Muscle of leg (tissue), 11 donors: ENCODE results near the gene PON3. TPM values are rescaled to one million over a fixed set of nuclear protein-coding genes. Genes with fewer than 3 reads are reported as not detected.
"Not testable (repeated sequence)": the region's sequence is repeated elsewhere in the genome, so short reads cannot be mapped to it uniquely, and the experiment has no call there.

Source experiments
- DNase-seq: peaks from one replicate; pipeline ENCODE4 v3.0.0; 2013
- H3K27ac ChIP-seq: one replicate; pipeline ENCODE4 v1.5.1; 2013; ENCODE audit warnings: mild to moderate bottlenecking, low read length, control low read depth
- H3K27me3 ChIP-seq: one replicate; pipeline ENCODE4 v1.6.1; 2013; ENCODE audit warnings: low read length; ENCODE audit not compliant: control insufficient read depth, insufficient read depth
- H3K36me3 ChIP-seq: one replicate; pipeline ENCODE4 v1.6.1; 2013; ENCODE audit warnings: low read length; ENCODE audit not compliant: control insufficient read depth, insufficient read depth
- H3K4me1 ChIP-seq: one replicate; pipeline ENCODE4 v1.6.1; 2013; ENCODE audit warnings: low read length; ENCODE audit not compliant: control insufficient read depth, insufficient read depth
- H3K4me3 ChIP-seq: one replicate; pipeline ENCODE4 v1.5.1; 2013; ENCODE audit warnings: low read length, control low read depth
- H3K9me3 ChIP-seq: replicated peaks from 2 replicates; pipeline ENCODE4 v1.6.1; 2013; ENCODE audit warnings: low read depth, low read length; ENCODE audit not compliant: control insufficient read depth
- WGBS: methylation state at CpG from one replicate; pipeline ENCODE4 v1.1.5; 2013; ENCODE audit warnings: missing lambda C conversion rate; ENCODE audit not compliant: insufficient coverage; 5-methylcytosine and 5-hydroxymethylcytosine counted together
- polyA plus RNA-seq, 8 donors: library from polyadenylated mRNA; unstranded; fragments of 120-200 nt; gene quantifications; one replicate each; pipeline versions ENCODE4 v1.2.1 to v1.2.3, GENCODE V29; 2013; ENCODE audit warnings: inconsistent platforms in 1 of 8, low replicate concordance in 1 of 8; ENCODE audit not compliant: insufficient read length in 8 of 8, insufficient read depth in 1 of 8
- total RNA-seq: library from RNA; stranded (reverse); fragments of 120-200 nt; gene quantifications from one replicate; pipeline ENCODE4 v1.2.4, GENCODE V29; 2013

PON3 gene
- total and polyA plus RNA-seq, 9 donors = 3.4 to 6.5 (median 5.0) TPM

DNA sequence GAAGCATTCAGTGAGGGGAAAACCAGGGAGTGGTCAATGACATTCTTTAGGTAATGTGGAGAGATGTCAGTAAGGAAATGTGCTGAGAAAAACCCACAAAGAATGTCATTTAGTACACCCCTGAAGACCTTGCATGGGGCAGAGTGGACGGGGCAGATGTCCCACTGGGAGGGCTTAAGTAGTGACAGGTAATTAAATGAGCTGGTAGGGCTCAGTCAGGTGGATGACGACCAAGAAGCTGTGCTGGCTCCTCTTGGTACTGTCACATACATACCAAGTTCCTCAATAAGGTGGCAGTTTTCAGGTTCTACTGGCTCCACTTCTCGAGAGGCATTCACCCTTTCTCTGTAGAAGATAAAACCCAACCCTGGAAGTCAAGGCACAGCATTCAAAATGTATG lies 1.8 kb downstream of the PON3 start:
- Histone ChIP-seq H3K9me3 (peaks cover 2% of the 10 kb centered on the region), H3K27ac (no peak overlapping the region), H3K36me3 (peaks cover 2% of the 10 kb centered on the region), H3K4me1 (no peaks in the 10 kb centered on the region), H3K27me3 (peaks cover 9% of the 10 kb centered on the region), H3K4me3 (no peak overlapping the region)
- no peak for DNase-seq
- no CpG with 5 or more reads among the region's 3 CpGs for WGBS

DNA sequence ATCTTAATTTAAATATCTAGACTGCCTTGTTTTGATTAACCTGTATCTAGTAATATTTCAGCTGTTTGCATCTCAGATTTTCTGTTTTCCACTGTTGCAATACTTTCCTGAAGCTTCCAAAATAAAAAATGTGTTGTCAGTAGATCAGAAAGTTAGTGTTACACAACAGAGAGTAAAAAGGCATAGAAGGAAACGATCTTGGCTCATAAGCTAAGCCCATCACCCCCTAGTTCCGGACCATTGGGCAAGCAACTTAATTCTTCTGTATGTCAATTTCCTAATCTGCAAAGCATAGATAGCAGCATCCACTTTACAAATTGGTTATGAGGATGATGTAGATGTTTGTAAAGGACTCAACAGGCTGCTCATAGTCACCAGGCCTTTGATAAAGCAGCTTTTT lies 4.4 kb downstream of the PON3 start:
- H3K4me1 ChIP-seq = no peaks in the 10 kb centered on the region
- WGBS = no CpG with 5 or more reads among the region's 2 CpGs
- H3K4me3 ChIP-seq = no peak overlapping the region
- peaks cover 2% of the 10 kb centered on the region for H3K9me3 ChIP-seq
- peaks cover 2% of the 10 kb centered on the region for H3K36me3 ChIP-seq
- H3K27me3 ChIP-seq = peaks cover 7% of the 10 kb centered on the region
- DNase-seq = no peak
- H3K27ac ChIP-seq = no peak overlapping the region

DNA sequence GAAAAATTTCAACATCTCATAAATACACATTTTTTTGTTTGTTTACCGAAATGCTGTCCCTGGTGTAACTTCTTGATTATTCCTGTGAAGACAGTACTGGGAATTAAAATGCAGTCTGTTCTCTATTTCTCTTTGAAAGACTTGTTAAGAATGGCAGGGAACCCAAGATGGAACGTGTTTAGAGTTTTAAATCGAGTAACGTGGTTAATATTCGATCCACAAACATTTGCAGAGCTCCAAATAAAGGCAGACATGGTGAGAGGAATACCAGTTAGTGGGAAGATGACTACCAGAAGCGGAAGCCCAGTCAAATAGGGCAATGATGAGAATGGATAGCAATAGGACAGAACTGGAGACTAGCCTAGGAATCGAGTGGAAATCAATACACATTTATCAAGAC lies 6.7 kb downstream of the PON3 start:
- WGBS = 93% methylated on average over 3 of the region's 7 CpGs
- Histone ChIP-seq H3K4me1 (no peaks in the 10 kb centered on the region), H3K27me3 (no peaks in the 10 kb centered on the region), H3K4me3 (no peak overlapping the region), H3K9me3 (no peaks in the 10 kb centered on the region), H3K36me3 (peaks cover 2% of the 10 kb centered on the region), H3K27ac (no peak overlapping the region)
- DNase-seq = no peak

DNA sequence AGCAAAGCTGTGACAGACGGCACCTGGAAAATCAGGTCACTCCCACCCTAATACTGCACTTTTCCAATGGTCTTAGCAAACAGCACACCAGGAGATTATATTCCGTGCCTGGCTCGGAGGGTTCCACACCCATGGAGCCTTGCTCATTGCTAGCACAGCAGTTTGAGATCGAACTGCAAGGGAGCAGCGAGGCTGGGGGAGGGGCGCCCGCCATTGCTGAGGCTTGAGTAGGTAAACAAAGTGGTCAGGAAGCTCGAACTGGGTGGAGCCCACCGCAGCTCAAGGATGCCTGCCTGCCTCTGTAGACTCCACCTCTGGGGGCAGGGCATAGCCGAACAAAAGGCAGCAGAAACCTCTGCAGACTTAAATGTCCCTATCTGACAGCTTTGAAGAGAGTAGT lies 16.7 kb downstream of the PON3 start:
- H3K4me1 ChIP-seq, H3K9me3 ChIP-seq, DNase-seq, H3K27ac ChIP-seq, H3K27me3 ChIP-seq, H3K4me3 ChIP-seq, H3K36me3 ChIP-seq: not testable (repeated sequence)
- 93% methylated on average over 3 of the region's 10 CpGs for WGBS

DNA sequence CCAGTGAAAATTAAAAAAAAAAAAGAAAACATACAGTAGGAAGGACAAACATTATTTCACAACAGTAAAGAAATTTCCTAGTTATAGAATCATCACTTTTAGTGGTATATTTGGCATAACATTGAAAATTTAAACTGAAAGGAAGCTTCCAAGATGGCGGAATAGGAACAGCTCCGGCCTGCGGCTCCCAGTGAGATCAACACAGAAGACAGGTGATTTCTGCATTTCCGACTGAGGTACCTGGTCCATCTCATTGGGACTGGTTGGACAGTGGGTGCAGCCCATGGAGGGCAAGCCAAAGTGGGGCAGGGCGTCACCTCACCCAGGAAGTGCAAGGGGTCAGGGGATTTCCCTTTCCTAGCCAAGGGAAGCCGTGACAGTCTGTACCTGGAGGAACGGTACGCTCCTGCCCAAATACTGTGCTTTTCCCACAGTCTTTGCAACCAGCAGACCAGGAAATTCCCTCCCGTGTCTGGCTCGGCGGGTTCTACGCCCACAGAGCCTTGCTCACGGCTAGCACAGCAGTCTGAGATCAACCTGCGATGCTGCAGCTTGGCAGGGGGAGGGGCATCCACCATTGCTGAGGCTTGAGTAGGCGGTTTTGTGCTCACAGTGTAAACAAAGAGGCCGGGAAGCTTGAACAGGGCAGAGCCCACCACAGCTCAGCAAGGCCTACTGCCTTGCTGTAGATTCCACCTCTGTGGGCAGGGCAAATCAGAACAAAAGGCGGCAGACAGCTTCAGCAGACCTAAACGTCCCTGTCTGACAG lies 19.4 kb downstream of the PON3 start:
- Histone ChIP-seq H3K36me3 (no peaks in the 10 kb centered on the region), H3K27me3 (no peaks in the 10 kb centered on the region), H3K4me3 (no peak overlapping the region), H3K9me3 (peaks cover 3% of the 10 kb centered on the region), H3K4me1 (no peaks in the 10 kb centered on the region), H3K27ac (no peak overlapping the region)
- WGBS = 91% methylated on average over 18 of the region's 18 CpGs
- DNase-seq = no peak

DNA sequence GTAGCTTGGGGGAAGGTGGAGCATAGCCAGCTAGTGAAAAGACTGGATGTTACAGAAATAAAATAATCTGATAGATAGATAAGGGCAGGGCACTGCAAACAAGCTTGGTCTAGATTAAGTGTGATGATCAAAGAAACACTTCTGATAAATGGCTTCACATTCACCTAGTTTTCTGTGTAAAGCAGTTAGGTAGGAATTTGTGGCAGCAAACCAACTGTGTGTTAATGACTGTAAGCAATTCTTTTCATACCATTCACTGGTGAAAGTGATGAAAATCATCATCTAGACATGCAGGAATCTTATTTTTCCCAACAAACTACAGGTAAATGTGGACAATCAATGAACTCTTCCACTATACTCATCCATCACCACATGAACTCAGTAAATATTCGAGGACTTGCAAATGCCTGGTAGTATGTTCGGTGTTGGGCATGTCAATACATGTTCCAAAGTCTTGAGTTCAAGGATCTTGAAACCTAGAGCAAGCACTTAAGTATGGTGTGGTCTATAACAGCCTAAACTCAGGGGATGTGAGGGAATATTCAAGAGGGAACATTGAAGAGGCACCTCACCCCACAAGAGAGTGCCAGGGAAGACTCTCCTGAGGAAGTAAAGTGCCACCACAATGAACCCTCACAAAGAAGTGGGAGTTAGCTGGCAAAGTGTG lies 20.5 kb downstream of the PON3 start:
- no peaks in the 10 kb centered on the region for H3K4me1 ChIP-seq
- H3K4me3 ChIP-seq = no peak overlapping the region
- no peaks in the 10 kb centered on the region for H3K27me3 ChIP-seq
- no peaks in the 10 kb centered on the region for H3K36me3 ChIP-seq
- DNase-seq = no peak
- peaks cover 3% of the 10 kb centered on the region for H3K9me3 ChIP-seq
- no CpG with 5 or more reads among the region's 2 CpGs for WGBS
- no peak overlapping the region for H3K27ac ChIP-seq

DNA sequence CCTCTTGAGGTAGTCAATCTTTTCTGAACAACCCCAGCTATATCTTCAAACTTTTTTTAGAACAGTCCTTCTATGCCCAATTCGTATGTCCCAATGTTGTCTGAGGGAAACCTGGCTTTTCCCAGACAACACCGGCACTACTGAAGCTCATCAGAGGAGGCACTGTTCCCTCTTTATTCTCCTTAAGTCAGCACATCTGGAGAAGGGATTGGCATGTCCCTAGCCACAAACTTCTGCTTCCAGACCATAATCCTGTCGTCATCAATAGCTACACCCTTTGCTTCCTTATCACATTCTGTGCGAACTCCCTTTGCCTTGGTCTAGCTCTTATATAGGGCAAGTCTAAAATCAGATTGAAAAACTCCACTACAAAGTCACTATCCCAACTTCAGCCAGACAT lies 22.9 kb downstream of the PON3 start:
- DNase-seq = no peak
- WGBS = 71% methylated on average over 2 of the region's 4 CpGs
- Histone ChIP-seq H3K27me3 (no peaks in the 10 kb centered on the region), H3K9me3 (no peaks in the 10 kb centered on the region), H3K4me1 (no peaks in the 10 kb centered on the region), H3K4me3 (no peak overlapping the region), H3K27ac (no peak overlapping the region), H3K36me3 (no peaks in the 10 kb centered on the region)

DNA sequence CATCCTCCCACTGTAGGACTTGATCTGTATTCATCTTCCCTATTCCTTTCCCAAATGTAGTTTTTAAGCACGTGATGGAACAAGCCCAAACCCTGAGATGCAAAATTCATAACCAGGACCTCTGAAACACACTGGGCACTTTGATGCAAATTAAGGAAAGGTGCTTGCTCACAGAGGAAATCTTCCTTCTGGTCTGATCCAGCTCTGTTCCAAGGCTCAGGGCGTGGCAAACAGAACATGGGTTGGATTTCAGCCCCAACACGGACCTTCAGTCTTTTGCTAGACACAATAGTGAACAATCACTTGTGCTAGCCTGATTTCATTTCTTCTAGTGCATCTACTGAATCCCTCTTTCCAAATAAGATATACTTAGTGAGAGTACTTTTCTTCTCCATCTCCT lies 27.9 kb downstream of the PON3 start:
- no peaks in the 10 kb centered on the region for H3K9me3 ChIP-seq
- DNase-seq = no peak
- H3K27me3 ChIP-seq = no peaks in the 10 kb centered on the region
- H3K27ac ChIP-seq = no peak overlapping the region
- no peaks in the 10 kb centered on the region for H3K36me3 ChIP-seq
- no peak overlapping the region for H3K4me3 ChIP-seq
- WGBS = 93% methylated on average over 2 of the region's 3 CpGs
- H3K4me1 ChIP-seq = no peaks in the 10 kb centered on the region

DNA sequence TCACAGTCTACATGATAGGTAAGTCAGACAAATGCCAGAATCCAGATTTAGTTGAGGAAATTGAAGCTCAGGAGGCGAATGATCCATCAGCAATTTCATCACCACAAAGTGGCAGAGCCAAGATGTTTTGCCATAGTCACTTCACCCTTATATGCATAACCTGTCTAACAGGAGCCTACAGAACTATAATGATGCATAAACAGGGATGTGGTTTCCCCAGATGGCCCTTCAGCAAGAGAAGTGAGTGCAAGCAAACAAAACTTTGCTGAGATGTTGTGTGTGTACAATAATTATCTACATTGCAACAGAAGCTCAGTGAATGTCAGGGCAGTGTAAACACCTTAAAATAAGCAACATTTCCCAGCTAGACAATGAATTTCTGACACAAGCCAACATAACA lies 28.6 kb downstream of the PON3 start:
- H3K4me1 ChIP-seq = no peaks in the 10 kb centered on the region
- H3K4me3 ChIP-seq = no peak overlapping the region
- no peaks in the 10 kb centered on the region for H3K9me3 ChIP-seq
- no CpG with 5 or more reads among the region's 1 CpG for WGBS
- no peak overlapping the region for H3K27ac ChIP-seq
- no peaks in the 10 kb centered on the region for H3K36me3 ChIP-seq
- no peak for DNase-seq
- no peaks in the 10 kb centered on the region for H3K27me3 ChIP-seq

DNA sequence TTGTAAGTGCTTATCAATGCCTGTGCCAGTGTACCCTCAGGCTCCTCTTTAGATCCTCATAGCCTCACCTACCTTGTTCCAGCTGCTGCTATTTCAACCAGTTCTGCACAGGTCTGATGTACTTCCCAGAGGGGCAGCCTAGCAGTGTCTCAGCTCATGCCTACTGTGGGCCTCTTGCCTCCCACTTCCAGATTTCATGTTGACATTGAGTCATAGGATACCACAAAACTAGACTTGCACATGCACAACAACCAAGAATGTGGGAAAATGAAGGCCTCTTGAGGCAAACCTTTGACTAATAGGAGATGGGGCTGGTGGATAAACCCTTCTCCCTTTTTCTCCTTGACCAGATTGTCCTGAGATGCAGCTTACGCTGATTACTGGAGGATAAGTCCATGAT lies 31.0 kb downstream of the PON3 start:
- 100% methylated on average over 1 of the region's 1 CpG for WGBS
- Histone ChIP-seq H3K4me1 (no peaks in the 10 kb centered on the region), H3K36me3 (peaks cover 2% of the 10 kb centered on the region), H3K4me3 (no peak overlapping the region), H3K27me3 (no peaks in the 10 kb centered on the region), H3K27ac (no peak overlapping the region), H3K9me3 (no peaks in the 10 kb centered on the region)
- no peak for DNase-seq
